SW 1271 (cell line): ENCODE measurements around the gene TMEM91.
"Not testable (repeated sequence)": the region's sequence is repeated elsewhere in the genome, so short reads cannot be mapped to it uniquely, and the experiment has no call there.

ENCODE experiments used
- DNase-seq, 2 experiments: peaks; one replicate each; lab custom pipeline; 2025; lab: John Stamatoyannopoulos, UW

The TMEM91 gene

GRCh38 chr19:41377977-41378709 is 1.8 kb downstream of the TMEM91 start:
- no peak for DNase-seq

- DNase-seq: not testable (repeated sequence)
These were observed 5.2 kb downstream of the TMEM91 start for GRCh38 chr19:41381536-41381935.

GRCh38 chr19:41384351-41384750 is 8.0 kb downstream of the TMEM91 start:
- no peak for DNase-seq

DNA sequence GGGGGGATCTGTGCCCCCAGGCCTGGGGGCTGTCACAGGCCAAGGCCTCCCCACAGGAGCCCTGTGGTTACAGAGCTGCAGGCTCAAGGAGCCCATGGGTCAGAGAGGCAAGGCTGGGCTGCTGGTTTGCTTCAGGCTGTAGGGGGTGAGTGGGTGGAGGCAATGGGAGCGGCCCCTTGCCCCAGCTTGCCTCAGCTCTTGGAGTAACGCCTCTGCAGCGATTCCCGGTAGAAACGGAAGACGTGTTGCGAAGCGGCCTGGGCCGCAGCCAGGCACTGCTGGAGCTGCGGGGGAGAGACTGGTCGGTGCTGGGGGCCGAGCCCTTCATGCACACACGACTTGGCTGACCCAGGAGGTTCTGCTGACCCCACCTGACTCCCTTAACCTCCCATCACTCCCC is 10.1 kb downstream of the TMEM91 start:
- no peak for DNase-seq

- DNase-seq: no peak
These were observed 15.3 kb downstream of the TMEM91 start for GRCh38 chr19:41391618-41392017.

- DNase-seq: no peak
These were observed 16.4 kb downstream of the TMEM91 start for GRCh38 chr19:41392775-41393174.

DNA sequence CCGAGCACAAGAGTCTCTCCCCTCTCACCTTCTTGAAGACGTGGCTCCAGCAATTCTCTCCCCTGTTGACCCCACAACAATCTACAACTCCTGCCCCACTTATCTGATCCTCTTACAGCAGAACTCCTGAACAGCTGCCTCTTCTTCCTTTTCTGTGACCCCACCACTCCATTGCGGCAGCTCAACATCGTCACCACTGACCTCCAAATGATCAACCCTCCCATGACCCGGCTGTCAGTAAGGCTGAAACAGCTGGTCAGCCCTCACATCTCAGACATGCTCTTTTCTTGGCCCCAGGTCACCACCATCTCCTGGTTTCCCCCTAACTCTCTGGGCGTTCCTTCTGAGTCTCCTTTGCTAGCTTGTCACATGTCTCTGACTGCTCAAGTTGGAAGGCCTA is 19.0 kb downstream of the TMEM91 start:
- DNase-seq: no peak

- DNase-seq: peak; percentile 95 to 98
These were observed 21.0 kb downstream of the TMEM91 start, which contains the start of the genes BCKDHA and EXOSC5 for GRCh38 chr19:41397086-41398049. BCKDHA (plus strand) TSS chr19:41397818; CDS start chr19:41397828, 10 bp downstream. EXOSC5 (minus strand) TSS chr19:41397359; CDS start chr19:41397328, 31 bp downstream.

DNA sequence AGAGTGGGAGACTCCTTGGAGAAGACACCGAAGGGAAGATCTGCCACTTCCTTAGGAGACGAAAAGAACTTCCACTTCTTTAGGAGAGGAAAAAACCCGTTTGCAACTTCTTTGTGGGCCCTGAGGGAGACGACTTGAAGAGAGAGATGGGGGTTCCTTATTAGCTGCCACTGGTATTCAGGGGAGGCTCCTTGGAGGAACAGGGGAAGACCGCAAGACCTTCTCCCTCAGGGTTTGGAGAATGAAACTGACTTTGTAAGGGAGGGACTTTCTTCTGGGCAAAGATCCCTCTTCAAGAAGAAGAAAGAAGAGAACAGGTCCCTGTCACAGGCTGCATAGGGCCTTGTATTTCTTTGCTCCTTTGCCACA is 21.7 kb downstream of the TMEM91 start:
- DNase-seq: no peak

GRCh38 chr19:41398598-41398997 is 22.3 kb downstream of the TMEM91 start:
- DNase-seq: no peak

GRCh38 chr19:41399091-41399490 is 22.8 kb downstream of the TMEM91 start:
- no peak for DNase-seq

DNA sequence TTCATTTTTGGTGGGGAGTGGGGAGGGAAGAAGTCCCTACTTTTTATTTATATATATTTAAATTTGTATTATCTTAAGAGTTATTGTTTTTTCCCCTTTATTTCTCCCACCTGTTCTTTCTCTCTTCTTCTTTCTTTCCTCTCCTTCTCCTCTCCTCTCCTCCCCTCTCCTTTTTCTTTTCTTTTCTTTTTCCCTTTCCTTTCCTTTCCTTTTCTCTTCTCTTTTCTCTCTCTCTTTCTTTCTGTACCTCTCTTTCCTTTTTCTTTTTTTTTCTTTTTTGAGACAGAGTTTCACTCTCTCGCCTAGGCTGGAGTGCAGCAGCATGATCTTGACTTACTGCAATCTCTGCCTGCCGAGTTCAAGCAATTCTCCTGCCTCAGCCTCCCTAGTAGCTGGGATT is 23.2 kb downstream of the TMEM91 start:
- DNase-seq: no peak

- no peak for DNase-seq
These were observed 25.1 kb downstream of the TMEM91 start for GRCh38 chr19:41401483-41401882.

- no peak for DNase-seq
These were observed 25.7 kb downstream of the TMEM91 start for GRCh38 chr19:41402010-41402409.

GRCh38 chr19:41403181-41403970 is 27.0 kb downstream of the TMEM91 start:
- DNase-seq: no peak

DNA sequence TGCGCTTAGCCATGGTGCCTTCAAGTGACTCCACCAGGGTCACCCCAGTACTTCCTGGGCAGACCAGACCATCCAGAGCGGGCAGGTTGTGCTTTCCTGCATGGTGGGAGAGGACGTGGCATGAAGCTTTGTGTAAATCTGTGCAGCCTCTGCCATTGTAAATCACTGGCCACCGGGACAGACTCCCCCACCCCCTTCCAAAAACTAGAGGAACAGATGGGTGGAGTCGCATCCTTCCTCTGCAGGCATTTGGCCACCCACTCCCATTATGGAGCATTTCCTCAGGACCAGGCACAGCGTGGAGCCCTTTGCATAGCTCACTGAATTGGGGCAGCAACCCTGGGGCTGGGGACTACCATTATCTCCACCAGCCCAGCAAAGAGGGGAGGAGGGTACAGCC is 29.4 kb downstream of the TMEM91 start:
- no peak for DNase-seq

GRCh38 chr19:41407271-41407670 is 30.9 kb downstream of the TMEM91 start:
- DNase-seq: no peak

GRCh38 chr19:41408256-41408655 is 31.9 kb downstream of the TMEM91 start:
- no peak for DNase-seq

GRCh38 chr19:41408846-41409245 is 32.5 kb downstream of the TMEM91 start:
- not testable (repeated sequence) for DNase-seq

- DNase-seq: peak in 1 of 2 experiments; percentile 10
These were observed 33.0 kb downstream of the TMEM91 start for GRCh38 chr19:41409288-41409687.

DNA sequence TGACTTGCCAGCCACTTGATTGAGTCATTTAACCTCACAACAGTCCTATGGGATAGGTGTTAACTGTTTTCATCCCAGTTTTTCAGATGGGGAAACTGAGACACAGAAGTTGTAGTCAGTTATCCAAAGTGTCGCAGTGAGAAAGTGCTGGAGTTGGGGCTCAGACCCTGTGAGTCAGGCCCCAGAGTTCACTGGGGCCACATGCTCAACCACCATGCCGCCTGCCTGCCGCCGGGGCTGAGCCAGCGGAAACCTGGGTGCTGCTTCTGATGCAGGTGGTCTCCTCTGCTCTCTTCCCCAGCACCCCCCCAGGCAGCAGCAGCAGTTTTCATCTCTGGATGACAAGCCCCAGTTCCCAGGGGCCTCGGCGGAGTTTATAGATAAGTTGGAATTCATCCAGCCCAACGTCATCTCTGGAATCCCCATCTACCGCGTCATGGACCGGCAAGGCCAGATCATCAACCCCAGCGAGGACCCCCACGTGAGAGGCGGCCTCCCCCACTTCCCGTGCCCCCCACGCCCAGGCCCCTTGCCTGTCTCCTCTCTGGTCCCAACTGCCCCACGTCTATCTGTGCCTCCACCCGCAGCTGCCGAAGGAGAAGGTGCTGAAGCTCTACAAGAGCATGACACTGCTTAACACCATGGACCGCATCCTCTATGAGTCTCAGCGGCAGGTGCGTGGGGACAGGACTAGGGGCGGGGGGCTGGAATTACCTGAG is 34.2 kb downstream of the TMEM91 start:
- DNase-seq: no peak
